ENCODE results near the gene DUS1L. TPM values are rescaled to one million over a fixed set of nuclear protein-coding genes. Genes with fewer than 3 reads are reported as not detected.

Gene DUS1L
- total and polyA plus RNA-seq, 2 experiments from 2014 or later, result 66.0 to 122 TPM

- TF ChIP-seq ZNF462 (CRISPR knock-in tag; IDR thresholded peaks at IDR 0.05) (no peak), REST (IDR thresholded peaks at IDR 0.05; ENCODE audit: unreplicated experiment) (no peak), POLR2AphosphoS5 (IDR thresholded peaks at IDR 0.05; ENCODE audit: low read depth) (no peak), CTCF (conservative IDR thresholded peaks at IDR 0.05; ENCODE audit: low read depth in 2 of 2) (no peak), EZH2phosphoT487 (IDR thresholded peaks at IDR 0.05; ENCODE audit: unreplicated experiment) (no peak)
Observed at GRCh38 chr17:82088838-82089722, 23.5 kb upstream of the DUS1L start (continued).

Data from GM23338 (cell line).